GM18502 (cell line): ENCODE measurements around the gene CC2D1A.
A peak's percentile ranks its signal among the peaks of the same experiment; 100 is the strongest.
"Not testable (repeated sequence)": the region's sequence is repeated elsewhere in the genome, so short reads cannot be mapped to it uniquely, and the experiment has no call there.

Source experiments
- ATAC-seq: cut with Tn5 transposase; IDR thresholded peaks from one replicate; pipeline ENCODE4 v1.9.1; 2021; ENCODE audit warnings: mild to moderate bottlenecking; ENCODE audit not compliant: unreplicated experiment, poor library complexity

The CC2D1A gene

GRCh38 chr19:13902993-13903555 is 2.9 kb upstream of the CC2D1A start:
- ATAC-seq, result no peak

- ATAC-seq, result peak; percentile 29
These were observed 512 bp downstream of the CC2D1A start for GRCh38 chr19:13906521-13906904.

- no peak for ATAC-seq
These were observed 909 bp downstream of the CC2D1A start for GRCh38 chr19:13906910-13907309.

GRCh38 chr19:13908674-13909073 is 2.7 kb downstream of the CC2D1A start:
- no peak for ATAC-seq

- no peak for ATAC-seq
These were observed 3.4 kb downstream of the CC2D1A start for GRCh38 chr19:13909430-13909829.

- ATAC-seq, result no peak
These were observed 7.4 kb downstream of the CC2D1A start for GRCh38 chr19:13913352-13913751.

- no peak for ATAC-seq
These were observed 8.8 kb downstream of the CC2D1A start for GRCh38 chr19:13914777-13915176.

GRCh38 chr19:13917888-13918406 is 11.9 kb downstream of the CC2D1A start:
- ATAC-seq, result no peak

- ATAC-seq, result no peak
These were observed 12.9 kb downstream of the CC2D1A start for GRCh38 chr19:13918726-13919411.

GRCh38 chr19:13920524-13920923 is 14.5 kb downstream of the CC2D1A start:
- ATAC-seq, result no peak

GRCh38 chr19:13920940-13921747 is 15.1 kb downstream of the CC2D1A start:
- ATAC-seq, result no peak

GRCh38 chr19:13922118-13922517 is 16.1 kb downstream of the CC2D1A start:
- not testable (repeated sequence) for ATAC-seq

GRCh38 chr19:13923194-13923987 is 17.4 kb downstream of the CC2D1A start:
- no peak for ATAC-seq

GRCh38 chr19:13926010-13926409 is 20.0 kb downstream of the CC2D1A start:
- no peak for ATAC-seq

GRCh38 chr19:13926715-13927114 is 20.7 kb downstream of the CC2D1A start:
- ATAC-seq, result no peak

GRCh38 chr19:13929340-13929739 is 23.3 kb downstream of the CC2D1A start:
- no peak for ATAC-seq

GRCh38 chr19:13929956-13930355 is 24.0 kb downstream of the CC2D1A start:
- ATAC-seq, result no peak

GRCh38 chr19:13930402-13930801 is 24.4 kb downstream of the CC2D1A start:
- ATAC-seq, result no peak

GRCh38 chr19:13931391-13932148 is 25.6 kb downstream of the CC2D1A start:
- ATAC-seq, result no peak

GRCh38 chr19:13932149-13932637 is 26.2 kb downstream of the CC2D1A start:
- no peak for ATAC-seq
